Measurements from ENCODE around the gene TLR8.

Gene TLR8

GRCh38 chrX:12906046-12906761 lies at the start of gene TLR8:
TLR8 (plus strand) TSS chrX:12906620; CDS start chrX:12906707, 87 bp downstream.
- H3K79me2 ChIP-seq (ENCODE audit: low read length) = no peaks in the 10 kb centered on the region
- H3K36me3 ChIP-seq (replicated peaks; ENCODE audit: low read depth, low read length) = no peaks in the 10 kb centered on the region
- no peaks in the 10 kb centered on the region for H3K9me3 ChIP-seq (ENCODE audit: insufficient read depth, low read length)
- H3K27ac ChIP-seq (ENCODE audit: low read length) = no peak within 1 kb of the TSS
- H3K9ac ChIP-seq (ENCODE audit: low read length) = no peak within 1 kb of the TSS
- H3K27me3 ChIP-seq (ENCODE audit: low read depth, low read length) = peaks cover 13% of the 10 kb centered on the region
- H3K4me1 ChIP-seq (ENCODE audit: low read length) = peaks cover 16% of the 10 kb centered on the region
- peak within 1 kb of the TSS; percentile 22 for H3K4me3 ChIP-seq (ENCODE audit: low read length)
- H3K4me2 ChIP-seq (ENCODE audit: low read length) = peak within 1 kb of the TSS; percentile 57
- peak within 1 kb of the TSS; percentile 65; the same call in 1 of the 2 replicates for H2AFZ ChIP-seq (ENCODE audit: low read depth, low read length)
- H4K20me1 ChIP-seq (ENCODE audit: insufficient read depth, low read length) = no peaks in the 10 kb centered on the region
- no peak for TF ChIP-seq CTCF (IDR thresholded peaks at IDR 0.05; ENCODE audit: low read depth, low read length)
- no peak for TF ChIP-seq EZH2phosphoT487 (IDR thresholded peaks at IDR 0.05; ENCODE audit: low read depth)

DNA sequence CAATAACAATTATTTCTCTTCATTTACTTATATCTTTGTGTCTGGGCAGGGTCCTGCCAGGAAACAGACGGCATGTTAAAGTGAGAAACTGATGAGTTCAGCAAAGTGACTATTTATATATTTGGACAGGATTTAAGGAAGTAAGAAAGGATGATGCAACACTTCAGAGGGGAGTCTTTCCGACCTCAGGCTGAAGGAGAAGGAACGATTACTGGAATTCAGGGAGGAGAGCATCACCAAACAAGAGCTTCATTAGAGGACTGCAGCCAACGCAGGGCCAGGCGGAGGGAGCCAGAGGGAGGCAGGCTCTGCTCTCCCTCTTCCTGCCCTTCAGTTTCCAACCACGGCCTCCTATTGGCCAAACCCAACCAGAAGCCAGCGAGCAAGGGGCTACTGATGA lies 41.1 kb upstream of the TLR8 start:
- TF ChIP-seq CTCF (IDR thresholded peaks at IDR 0.05; ENCODE audit: low read depth, low read length) (no peak), EZH2phosphoT487 (IDR thresholded peaks at IDR 0.05; ENCODE audit: low read depth) (no peak)
- no peak overlapping the region for H2AFZ ChIP-seq (ENCODE audit: low read depth, low read length)
- H3K9me3 ChIP-seq (ENCODE audit: insufficient read depth, low read length) = no peaks in the 10 kb centered on the region
- no peaks in the 10 kb centered on the region for H4K20me1 ChIP-seq (ENCODE audit: insufficient read depth, low read length)
- H3K4me3 ChIP-seq (ENCODE audit: low read length) = no peak overlapping the region
- H3K27ac ChIP-seq (ENCODE audit: low read length) = no peak overlapping the region
- H3K4me2 ChIP-seq (ENCODE audit: low read length) = 0 out of 2 replicates have a peak overlapping the region, but pooled peaks have one; percentile 9
- H3K36me3 ChIP-seq (replicated peaks; ENCODE audit: low read depth, low read length) = no peaks in the 10 kb centered on the region
- no peaks in the 10 kb centered on the region for H3K27me3 ChIP-seq (ENCODE audit: low read depth, low read length)
- H3K79me2 ChIP-seq (ENCODE audit: low read length) = no peaks in the 10 kb centered on the region
- no peak overlapping the region for H3K9ac ChIP-seq (ENCODE audit: low read length)
- peaks cover 40% of the 10 kb centered on the region for H3K4me1 ChIP-seq (ENCODE audit: low read length)

- Histone ChIP-seq H2AFZ (ENCODE audit: low read depth, low read length) (peak within 1 kb of the TSS; percentile 70; the same call in 1 of the 2 replicates), H3K4me3 (ENCODE audit: low read length) (peak within 1 kb of the TSS; percentile 61), H3K27ac (ENCODE audit: low read length) (peak within 1 kb of the TSS; percentile 72), H3K4me1 (ENCODE audit: low read length) (peaks cover 40% of the 10 kb centered on the region), H3K9me3 (ENCODE audit: insufficient read depth, low read length) (no peaks in the 10 kb centered on the region), H3K36me3 (replicated peaks; ENCODE audit: low read depth, low read length) (no peaks in the 10 kb centered on the region), H3K79me2 (ENCODE audit: low read length) (no peaks in the 10 kb centered on the region), H3K27me3 (ENCODE audit: low read depth, low read length) (no peaks in the 10 kb centered on the region), H4K20me1 (ENCODE audit: insufficient read depth, low read length) (no peaks in the 10 kb centered on the region), H3K9ac (ENCODE audit: low read length) (peak within 1 kb of the TSS; percentile 36; the same call in 1 of the 2 replicates), H3K4me2 (ENCODE audit: low read length) (peak within 1 kb of the TSS; percentile 87)
- TF ChIP-seq EZH2phosphoT487 (IDR thresholded peaks at IDR 0.05; ENCODE audit: low read depth) = no peak
- TF ChIP-seq CTCF (IDR thresholded peaks at IDR 0.05; ENCODE audit: low read depth, low read length) = no peak
Observed at GRCh38 chrX:12866451-12867377, 39.7 kb upstream of the TLR8 start, which contains the start of gene TLR7. TLR7 (plus strand) TSS chrX:12867072; CDS start chrX:12867579, 507 bp downstream.

DNA sequence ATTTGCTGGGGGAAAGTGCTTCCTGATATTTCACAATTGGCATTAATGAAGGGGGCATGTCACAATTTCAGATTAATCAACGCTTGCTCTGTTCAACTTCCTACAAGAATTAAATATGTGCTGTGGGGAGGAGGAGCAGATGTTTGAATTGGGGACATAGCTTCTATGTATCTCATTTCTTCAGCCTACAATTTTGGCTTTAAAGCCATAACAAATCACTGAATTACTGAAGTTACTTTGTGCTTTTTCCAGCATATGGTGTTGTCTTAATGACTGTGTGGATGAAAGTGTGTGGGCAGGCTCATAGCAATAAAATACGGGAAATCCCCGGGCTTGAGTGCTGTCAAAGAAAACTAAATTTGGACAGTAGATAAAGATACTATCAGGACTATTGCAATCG lies 38.7 kb upstream of the TLR8 start:
- Histone ChIP-seq H3K4me1 (ENCODE audit: low read length) (peaks cover 40% of the 10 kb centered on the region), H3K79me2 (ENCODE audit: low read length) (no peaks in the 10 kb centered on the region), H4K20me1 (ENCODE audit: insufficient read depth, low read length) (no peaks in the 10 kb centered on the region), H3K27ac (ENCODE audit: low read length) (peak overlapping the region; percentile 72), H3K36me3 (replicated peaks; ENCODE audit: low read depth, low read length) (no peaks in the 10 kb centered on the region), H3K9me3 (ENCODE audit: insufficient read depth, low read length) (no peaks in the 10 kb centered on the region), H2AFZ (ENCODE audit: low read depth, low read length) (no peak overlapping the region), H3K9ac (ENCODE audit: low read length) (peak overlapping the region; percentile 24; the same call in 1 of the 2 replicates), H3K4me2 (ENCODE audit: low read length) (peak overlapping the region; percentile 87), H3K27me3 (ENCODE audit: low read depth, low read length) (no peaks in the 10 kb centered on the region), H3K4me3 (ENCODE audit: low read length) (peak overlapping the region; percentile 61; the same call in 1 of the 2 replicates)
- TF ChIP-seq EZH2phosphoT487 (IDR thresholded peaks at IDR 0.05; ENCODE audit: low read depth) (no peak), CTCF (IDR thresholded peaks at IDR 0.05; ENCODE audit: low read depth, low read length) (no peak)

All from OCI-LY3 (cell line).